ENCODE results near the gene ARHGAP28. TPM values are rescaled to one million over a fixed set of nuclear protein-coding genes. Genes with fewer than 3 reads are reported as not detected.

Gene ARHGAP28
- total and polyA plus RNA-seq, 2 of the 13 experiments (the other 11 are each of a cell fraction or from before 2014, with no cell fraction given) = not detected

DNA sequence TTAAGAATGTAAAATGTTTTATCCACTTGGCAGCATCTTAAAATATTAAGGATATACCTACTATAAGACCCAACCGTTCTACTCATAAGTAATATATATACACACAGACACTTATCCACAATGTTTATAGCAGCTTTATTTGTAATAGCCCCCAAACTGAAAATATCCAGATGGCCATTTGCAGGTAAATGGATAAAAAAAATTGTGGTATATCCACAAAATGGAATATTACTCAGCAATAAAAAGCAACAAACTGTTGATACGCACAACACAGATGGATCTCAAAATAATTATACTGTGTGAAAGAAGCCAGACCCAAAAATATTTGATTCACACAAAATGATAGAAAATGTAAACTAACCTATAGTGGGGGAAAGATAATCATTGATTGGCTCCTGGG, 122.0 kb downstream of the ARHGAP28 start:
- 48% methylated on average over 2 of the region's 2 CpGs for WGBS (ENCODE audit: low lambda C conversion rate)
- no peak for TF ChIP-seq KLF15 (CRISPR knock-in tag; IDR thresholded peaks at IDR 0.05; ENCODE audit: borderline replicate concordance)
- TF ChIP-seq SP1 (IDR thresholded peaks at IDR 0.05) = no peak
- no peak for TF ChIP-seq SP1 (CRISPR knock-in tag; IDR thresholded peaks at IDR 0.05)
- TF ChIP-seq HNF4A (CRISPR knock-in tag; IDR thresholded peaks at IDR 0.05) = no peak
- no peak for TF ChIP-seq NR2F1 (CRISPR knock-in tag; IDR thresholded peaks at IDR 0.05)
- TF ChIP-seq, protein P1, sequence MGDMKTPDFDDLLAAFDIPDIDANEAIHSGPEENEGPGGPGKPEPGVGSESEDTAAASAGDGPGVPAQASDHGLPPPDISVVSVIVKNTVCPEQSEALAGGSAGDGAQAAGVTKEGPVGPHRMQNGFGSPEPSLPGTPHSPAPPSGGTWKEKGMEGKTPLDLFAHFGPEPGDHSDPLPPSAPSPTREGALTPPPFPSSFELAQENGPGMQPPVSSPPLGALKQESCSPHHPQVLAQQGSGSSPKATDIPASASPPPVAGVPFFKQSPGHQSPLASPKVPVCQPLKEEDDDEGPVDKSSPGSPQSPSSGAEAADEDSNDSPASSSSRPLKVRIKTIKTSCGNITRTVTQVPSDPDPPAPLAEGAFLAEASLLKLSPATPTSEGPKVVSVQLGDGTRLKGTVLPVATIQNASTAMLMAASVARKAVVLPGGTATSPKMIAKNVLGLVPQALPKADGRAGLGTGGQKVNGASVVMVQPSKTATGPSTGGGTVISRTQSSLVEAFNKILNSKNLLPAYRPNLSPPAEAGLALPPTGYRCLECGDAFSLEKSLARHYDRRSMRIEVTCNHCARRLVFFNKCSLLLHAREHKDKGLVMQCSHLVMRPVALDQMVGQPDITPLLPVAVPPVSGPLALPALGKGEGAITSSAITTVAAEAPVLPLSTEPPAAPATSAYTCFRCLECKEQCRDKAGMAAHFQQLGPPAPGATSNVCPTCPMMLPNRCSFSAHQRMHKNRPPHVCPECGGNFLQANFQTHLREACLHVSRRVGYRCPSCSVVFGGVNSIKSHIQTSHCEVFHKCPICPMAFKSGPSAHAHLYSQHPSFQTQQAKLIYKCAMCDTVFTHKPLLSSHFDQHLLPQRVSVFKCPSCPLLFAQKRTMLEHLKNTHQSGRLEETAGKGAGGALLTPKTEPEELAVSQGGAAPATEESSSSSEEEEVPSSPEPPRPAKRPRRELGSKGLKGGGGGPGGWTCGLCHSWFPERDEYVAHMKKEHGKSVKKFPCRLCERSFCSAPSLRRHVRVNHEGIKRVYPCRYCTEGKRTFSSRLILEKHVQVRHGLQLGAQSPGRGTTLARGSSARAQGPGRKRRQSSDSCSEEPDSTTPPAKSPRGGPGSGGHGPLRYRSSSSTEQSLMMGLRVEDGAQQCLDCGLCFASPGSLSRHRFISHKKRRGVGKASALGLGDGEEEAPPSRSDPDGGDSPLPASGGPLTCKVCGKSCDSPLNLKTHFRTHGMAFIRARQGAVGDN (CRISPR knock-in tag; IDR thresholded peaks at IDR 0.05) = no peak
- no peak for TF ChIP-seq ZNF619 (CRISPR knock-in tag; IDR thresholded peaks at IDR 0.05)
- TF ChIP-seq ZNF607 (CRISPR knock-in tag; IDR thresholded peaks at IDR 0.05; ENCODE audit: borderline replicate concordance) = no peak
- TF ChIP-seq, protein P2, sequence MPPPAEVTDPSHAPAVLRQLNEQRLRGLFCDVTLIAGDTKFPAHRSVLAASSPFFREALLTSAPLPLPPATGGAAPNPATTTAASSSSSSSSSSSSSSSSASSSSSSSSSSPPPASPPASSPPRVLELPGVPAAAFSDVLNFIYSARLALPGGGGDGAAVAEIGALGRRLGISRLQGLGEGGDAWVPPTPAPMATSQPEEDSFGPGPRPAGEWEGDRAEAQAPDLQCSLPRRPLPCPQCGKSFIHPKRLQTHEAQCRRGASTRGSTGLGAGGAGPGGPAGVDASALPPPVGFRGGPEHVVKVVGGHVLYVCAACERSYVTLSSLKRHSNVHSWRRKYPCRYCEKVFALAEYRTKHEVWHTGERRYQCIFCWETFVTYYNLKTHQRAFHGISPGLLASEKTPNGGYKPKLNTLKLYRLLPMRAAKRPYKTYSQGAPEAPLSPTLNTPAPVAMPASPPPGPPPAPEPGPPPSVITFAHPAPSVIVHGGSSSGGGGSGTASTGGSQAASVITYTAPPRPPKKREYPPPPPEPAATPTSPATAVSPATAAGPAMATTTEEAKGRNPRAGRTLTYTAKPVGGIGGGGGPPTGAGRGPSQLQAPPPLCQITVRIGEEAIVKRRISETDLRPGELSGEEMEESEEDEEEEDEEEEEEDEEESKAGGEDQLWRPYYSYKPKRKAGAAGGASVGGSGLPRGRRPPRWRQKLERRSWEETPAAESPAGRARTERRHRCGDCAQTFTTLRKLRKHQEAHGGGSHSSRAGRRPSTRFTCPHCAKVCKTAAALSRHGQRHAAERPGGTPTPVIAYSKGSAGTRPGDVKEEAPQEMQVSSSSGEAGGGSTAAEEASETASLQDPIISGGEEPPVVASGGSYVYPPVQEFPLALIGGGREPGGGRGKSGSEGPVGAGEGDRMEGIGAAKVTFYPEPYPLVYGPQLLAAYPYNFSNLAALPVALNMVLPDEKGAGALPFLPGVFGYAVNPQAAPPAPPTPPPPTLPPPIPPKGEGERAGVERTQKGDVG (CRISPR knock-in tag; IDR thresholded peaks at IDR 0.05; ENCODE audit: borderline replicate concordance) = no peak
- TF ChIP-seq, protein P3, sequence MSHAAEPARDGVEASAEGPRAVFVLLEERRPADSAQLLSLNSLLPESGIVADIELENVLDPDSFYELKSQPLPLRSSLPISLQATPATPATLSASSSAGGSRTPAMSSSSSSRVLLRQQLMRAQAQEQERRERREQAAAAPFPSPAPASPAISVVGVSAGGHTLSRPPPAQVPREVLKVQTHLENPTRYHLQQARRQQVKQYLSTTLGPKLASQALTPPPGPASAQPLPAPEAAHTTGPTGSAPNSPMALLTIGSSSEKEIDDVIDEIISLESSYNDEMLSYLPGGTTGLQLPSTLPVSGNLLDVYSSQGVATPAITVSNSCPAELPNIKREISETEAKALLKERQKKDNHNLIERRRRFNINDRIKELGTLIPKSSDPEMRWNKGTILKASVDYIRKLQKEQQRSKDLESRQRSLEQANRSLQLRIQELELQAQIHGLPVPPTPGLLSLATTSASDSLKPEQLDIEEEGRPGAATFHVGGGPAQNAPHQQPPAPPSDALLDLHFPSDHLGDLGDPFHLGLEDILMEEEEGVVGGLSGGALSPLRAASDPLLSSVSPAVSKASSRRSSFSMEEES (CRISPR knock-in tag; IDR thresholded peaks at IDR 0.05) = no peak
- TF ChIP-seq STAG1 (CRISPR knock-in tag; IDR thresholded peaks at IDR 0.05) = no peak
- TF ChIP-seq SPEN (CRISPR knock-in tag; IDR thresholded peaks at IDR 0.05; ENCODE audit: low read depth) = no peak
- TF ChIP-seq SOX13 (IDR thresholded peaks at IDR 0.05) = no peak
- TF ChIP-seq SOX13 (CRISPR knock-in tag; conservative IDR thresholded peaks at IDR 0.05 in 1 of 2, IDR thresholded peaks at IDR 0.05 in 1 of 2) = no peak
- TF ChIP-seq ZNF577 (CRISPR knock-in tag; IDR thresholded peaks at IDR 0.05; ENCODE audit: borderline replicate concordance, low read depth) = no peak
- TF ChIP-seq HHEX (CRISPR knock-in tag; IDR thresholded peaks at IDR 0.05) = no peak

More for the DNA sequence above, 122.0 kb downstream of the ARHGAP28 start:
- H3K27ac ChIP-seq (ENCODE audit: extremely low read length, insufficient read depth, low read length) = no peak overlapping the region
- no peak overlapping the region for H2AFZ ChIP-seq (ENCODE audit: low read length)
- H4K20me1 ChIP-seq (ENCODE audit: insufficient read depth, low read length) = no peaks in the 10 kb centered on the region
- H3K79me2 ChIP-seq (ENCODE audit: insufficient read depth, low read length) = no peaks in the 10 kb centered on the region
- no TSS peak for BruUV-seq (replicated peaks)
- DNase-seq (ENCODE audit: low spot score) (no peak), ATAC-seq (no peak), FAIRE-seq (no peak)
- H3K9me3 ChIP-seq (ENCODE audit: low read length) = no peaks in the 10 kb centered on the region
- no peak overlapping the region for H3K4me3 ChIP-seq (replicated peaks in 1 of 3; ENCODE audit: insufficient read depth in 1 of 3, low read depth in 2 of 3, low read length in 3 of 3)
- CTCF ChIA-PET (ENCODE audit: low intra/inter-chr PET ratio, low total read pairs) = no interaction called here
- POLR2A ChIA-PET = no interaction called here
- no peaks in the 10 kb centered on the region; a peak in 1 of 5 replicates for H3K27me3 ChIP-seq (ENCODE audit: control insufficient read depth in 1 of 2, insufficient read depth in 2 of 2, low read length in 2 of 2)
- H3K9ac ChIP-seq (ENCODE audit: insufficient read depth, low read depth, low read length) = no peak overlapping the region
- H3K4me1 ChIP-seq (ENCODE audit: insufficient read depth, low read length) = no peaks in the 10 kb centered on the region
- no peaks in the 10 kb centered on the region for H3K36me3 ChIP-seq (replicated peaks in 1 of 2; ENCODE audit: control insufficient read depth in 1 of 2, insufficient read depth in 2 of 2, low read length in 2 of 2)
- in situ Hi-C loops (cut with HindIII; ENCODE audit: extremely low pct_ligation_motif_present, low pct_unique_long_range_greater_than_20kb) = no loop called here
- intact Hi-C loops (cut with micrococcal nuclease; ENCODE audit: unreplicated experiment) = no loop called here
- H3K4me2 ChIP-seq (ENCODE audit: low read depth, low read length) = no peak overlapping the region

All from HepG2 (cell line).